Esophagus squamous epithelium (tissue), 5 donors: ENCODE measurements around the gene TEX29. TPM values are rescaled to one million over a fixed set of nuclear protein-coding genes. Genes with fewer than 3 reads are reported as not detected.

Source experiments
- DNase-seq: peaks from one replicate; lab custom pipeline; 2025; lab: John Stamatoyannopoulos, UW
- H3K27ac ChIP-seq, 4 donors: fragments of 200-600 bp; sonication (generic); one replicate each; pipeline ENCODE4 v1.5.1; 2016 to 2019; ENCODE audit warnings: mild to moderate bottlenecking in 1 of 4
- H3K27me3 ChIP-seq, 4 donors: fragments of 200-600 bp; sonication (generic); 1 replicate in 3 of 4; 2 replicates in 1 of 4; pipeline versions ENCODE4 v1.5.1 to v1.6.0; 2017 to 2021; ENCODE audit warnings: antibody characterized with exemption in 1 of 4
- H3K36me3 ChIP-seq, 3 donors: fragments of 200-600 bp; sonication (generic); one replicate each; pipeline ENCODE4 v1.5.1; 2016 to 2019
- H3K4me1 ChIP-seq, 3 donors: fragments of 200-600 bp; sonication (generic); one replicate each; pipeline ENCODE4 v1.5.1; 2017 to 2019
- H3K4me3 ChIP-seq, 4 donors: fragments of 200-600 bp; sonication (generic); 1 replicate in 3 of 4; 2 replicates in 1 of 4; pipeline ENCODE4 v1.5.1; 2016 to 2019; ENCODE audit warnings: mild to moderate bottlenecking in 2 of 4, moderate library complexity in 1 of 4
- H3K9me3 ChIP-seq, 3 donors: fragments of 200-600 bp; sonication (generic); one replicate each; pipeline ENCODE4 v1.5.1; 2016 to 2019
- CTCF ChIP-seq, 6 experiments: fragments of 450-650 bp in 4 of 6; fragments of 200-600 bp in 2 of 6; sonication (generic) in 2 of 6; IDR thresholded peaks; one replicate each; pipeline ENCODE4 v1.5.1; 2016 to 2019; ENCODE audit warnings: antibody characterized with exemption in 6 of 6, mild to moderate bottlenecking in 4 of 6, moderate library complexity in 4 of 6
- POLR2A ChIP-seq, 4 donors: fragments of 450-650 bp; IDR thresholded peaks; one replicate each; pipeline ENCODE4 v1.6.1; 2017; ENCODE audit warnings: antibody characterized with exemption in 4 of 4, mild to moderate bottlenecking in 4 of 4, moderate library complexity in 3 of 4
- WGBS, 2 donors: methylation state at CpG; one replicate each; pipeline ENCODE4 v1.1.5; 2018; 5-methylcytosine and 5-hydroxymethylcytosine counted together
- intact Hi-C: fragments of 100-400 bp; cut with DNase I; formaldehyde crosslinking; loops from one replicate; pipeline ENCODE4 v1.15.0; 2022
- total RNA-seq, 4 donors: library from RNA; depleted of rRNA; stranded (reverse); fragments of >200 nt; gene quantifications; one replicate each; pipeline ENCODE4 v1.1.0, GENCODE V29; 2016
- donor health status: DM: yes; HTN: yes; CAD: no.

Gene TEX29
- total RNA-seq, 4 donors from 2014 or later: not detected

DNA sequence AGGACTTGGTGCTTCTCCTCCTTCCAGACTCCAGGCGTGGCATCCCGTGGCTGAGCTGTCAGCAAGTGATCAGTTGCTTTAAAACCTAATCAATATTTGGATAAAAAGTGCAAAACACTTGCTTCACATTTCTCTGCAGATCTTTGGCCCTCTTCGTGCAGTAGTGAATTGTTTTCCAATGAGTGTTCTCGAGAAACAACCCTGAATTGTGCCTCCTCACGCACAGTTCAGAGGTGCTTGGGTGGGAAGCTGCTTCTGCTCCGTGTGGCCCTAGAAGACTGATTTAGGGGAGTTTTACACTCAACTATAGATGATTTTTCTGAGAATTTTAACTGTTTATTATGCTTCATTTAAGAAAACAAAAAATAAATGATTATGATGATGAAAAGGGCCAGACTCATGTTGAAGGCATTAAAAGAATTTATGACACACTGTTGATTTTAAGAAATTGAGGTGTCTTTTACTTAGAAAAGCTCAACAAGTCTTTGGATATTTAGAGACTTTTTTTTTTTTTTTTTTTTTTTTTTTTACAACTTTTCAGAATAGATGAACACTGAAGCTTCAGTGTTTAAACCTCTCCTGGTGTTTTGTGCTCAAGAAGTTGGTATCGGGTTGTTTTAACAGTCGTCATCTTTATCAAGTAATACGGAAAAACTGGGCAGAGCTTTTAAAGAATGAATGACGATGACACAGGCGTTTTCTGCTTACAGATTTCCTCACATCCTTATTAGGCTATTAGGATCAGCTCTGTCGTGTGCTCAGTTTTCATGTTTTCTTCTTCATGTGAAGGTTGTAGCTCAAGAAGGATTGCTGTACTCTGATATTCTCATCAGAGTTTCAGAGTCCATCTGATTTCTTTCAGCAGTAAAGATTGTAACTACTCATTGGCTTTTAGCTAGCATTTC is 39.5 kb upstream of the TEX29 start:
- Histone ChIP-seq H3K27ac (peak overlapping the region; percentile 59 to 87 (median 76)), H3K4me1 (peaks cover 13 to 36% (median 19%) of the 10 kb centered on the region in 3 donors), H3K27me3 (no peaks in the 10 kb centered on the region), H3K36me3 (peaks cover 14 to 79% (median 18%) of the 10 kb centered on the region in 3 donors), H3K9me3 (no peaks in the 10 kb centered on the region), H3K4me3 (no peak overlapping the region)
- WGBS, 2 donors: 75 to 81% methylated on average over 12 of the region's 12 CpGs
- intact Hi-C loops: no loop called here
- DNase-seq: no peak
- no peak for TF ChIP-seq CTCF (IDR thresholded peaks at IDR 0.05)
- no peak for TF ChIP-seq POLR2A (IDR thresholded peaks at IDR 0.05)

DNA sequence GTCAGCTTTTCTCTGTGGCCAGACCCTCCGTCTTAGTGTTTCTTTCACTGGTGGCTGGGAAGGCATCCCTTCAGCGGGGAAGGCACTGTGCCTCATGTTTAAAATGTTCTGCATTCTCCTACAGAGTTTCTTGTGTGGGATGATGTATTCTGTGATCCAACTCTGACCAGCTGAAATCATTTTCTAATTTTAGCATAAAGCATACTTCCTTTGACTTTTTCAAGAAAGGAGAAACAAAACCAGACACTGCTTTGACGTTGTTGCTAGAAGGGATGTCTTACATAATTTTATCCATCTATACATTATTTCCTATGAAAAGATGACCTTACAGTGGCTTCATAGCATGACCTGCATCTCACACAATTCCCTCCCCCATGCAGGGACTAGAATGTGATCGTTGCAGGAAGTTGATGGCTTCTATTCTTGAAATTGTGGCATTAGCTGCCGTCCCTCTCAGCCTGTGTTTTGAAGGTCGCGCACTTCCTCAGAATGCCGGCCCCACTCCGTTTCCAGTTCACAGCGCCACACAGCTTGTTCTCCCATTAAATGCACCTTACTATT is 38.6 kb upstream of the TEX29 start:
- no peaks in the 10 kb centered on the region for H3K9me3 ChIP-seq
- H3K27ac ChIP-seq: peak overlapping the region; percentile 59 to 87 (median 76)
- H3K4me1 ChIP-seq: peaks cover 13 to 45% (median 19%) of the 10 kb centered on the region in 3 donors
- intact Hi-C loops: no loop called here
- H3K36me3 ChIP-seq: peaks cover 21 to 79% (median 21%) of the 10 kb centered on the region in 3 donors
- WGBS, 2 donors: 48 to 54% methylated on average over 10 of the region's 10 CpGs
- no peak for DNase-seq
- H3K27me3 ChIP-seq: no peaks in the 10 kb centered on the region
- no peak overlapping the region for H3K4me3 ChIP-seq
- TF ChIP-seq POLR2A (IDR thresholded peaks at IDR 0.05) (no peak), CTCF (IDR thresholded peaks at IDR 0.05) (no peak)

DNA sequence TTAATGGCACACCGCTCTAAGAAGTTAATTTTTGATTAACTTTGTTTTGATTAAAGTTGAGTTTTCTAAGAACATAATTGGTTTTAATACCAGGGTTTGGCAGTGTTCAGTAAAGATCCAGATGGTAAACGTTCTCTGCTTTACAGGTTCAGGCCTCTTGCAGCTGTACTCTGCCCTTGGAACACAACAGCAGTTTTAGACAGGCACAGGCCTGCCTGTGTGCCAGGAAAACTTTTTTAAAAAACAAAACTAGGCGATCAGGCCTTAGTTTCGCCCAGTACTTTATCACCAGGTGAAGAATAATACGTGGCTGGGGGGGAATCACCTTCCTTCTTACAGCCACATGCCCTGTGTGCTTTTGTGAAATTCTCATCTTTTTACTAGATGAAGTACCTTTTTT is 38.0 kb upstream of the TEX29 start:
- Histone ChIP-seq H3K36me3 (peaks cover 21 to 79% (median 26%) of the 10 kb centered on the region in 3 donors), H3K4me1 (peaks cover 13 to 46% (median 19%) of the 10 kb centered on the region in 3 donors), H3K27ac (peak overlapping the region; percentile 59 to 87 (median 76)), H3K27me3 (no peaks in the 10 kb centered on the region), H3K9me3 (no peaks in the 10 kb centered on the region), H3K4me3 (no peak overlapping the region)
- 38 to 39% methylated on average over 5 of the region's 5 CpGs for WGBS, 2 donors
- no peak for DNase-seq
- no peak for TF ChIP-seq CTCF (IDR thresholded peaks at IDR 0.05)
- no peak for TF ChIP-seq POLR2A (IDR thresholded peaks at IDR 0.05)
- intact Hi-C loops: no loop called here

DNA sequence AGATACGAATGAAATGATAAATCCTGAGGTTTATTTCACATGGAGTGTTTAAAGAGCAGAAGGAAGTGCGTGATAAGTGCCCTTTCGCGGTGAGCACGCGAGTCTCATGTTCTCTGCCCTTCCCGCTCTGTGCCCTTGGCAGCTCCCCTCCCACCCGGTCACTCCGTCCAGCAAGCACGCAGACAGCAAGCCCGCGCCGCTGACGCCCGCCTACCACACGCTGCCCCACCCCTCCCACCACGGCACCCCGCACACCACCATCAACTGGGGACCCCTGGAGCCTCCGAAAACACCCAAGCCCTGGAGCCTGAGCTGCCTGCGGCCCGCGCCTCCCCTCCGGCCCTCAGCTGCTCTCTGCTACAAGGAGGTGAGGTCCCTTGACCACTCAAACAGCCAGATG is 37.4 kb upstream of the TEX29 start:
- DNase-seq: no peak
- H3K9me3 ChIP-seq: no peaks in the 10 kb centered on the region
- 68 to 94% methylated on average over 2 to 21 of the region's 23 CpGs for WGBS, 2 donors
- H3K27me3 ChIP-seq: no peaks in the 10 kb centered on the region
- intact Hi-C loops: no loop called here
- H3K27ac ChIP-seq: peak overlapping the region; percentile 59 to 87 (median 76)
- peaks cover 13 to 46% (median 19%) of the 10 kb centered on the region in 3 donors for H3K4me1 ChIP-seq
- H3K4me3 ChIP-seq: no peak overlapping the region
- peaks cover 21 to 79% (median 27%) of the 10 kb centered on the region in 3 donors for H3K36me3 ChIP-seq
- TF ChIP-seq POLR2A (IDR thresholded peaks at IDR 0.05): no peak
- no peak for TF ChIP-seq CTCF (IDR thresholded peaks at IDR 0.05)

DNA sequence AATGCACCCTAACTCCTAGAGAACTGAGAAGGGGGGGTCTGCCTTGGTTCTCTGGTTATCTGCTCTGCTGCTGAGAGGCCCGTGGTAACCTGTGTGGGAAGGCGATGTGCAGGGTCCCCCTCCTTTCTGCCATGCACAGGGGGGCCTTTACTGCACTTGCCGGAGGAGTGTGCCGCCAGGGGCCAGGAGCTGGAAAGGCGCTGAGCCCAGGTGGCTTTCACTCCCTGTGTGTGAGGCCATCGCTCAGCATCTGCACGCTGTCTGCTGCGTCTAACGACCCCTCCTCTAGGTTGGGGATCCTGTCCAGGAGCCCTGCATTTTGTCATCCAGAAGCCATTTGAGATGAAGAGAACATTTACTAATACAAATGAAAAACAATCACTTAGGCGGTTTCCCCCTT is 37.0 kb upstream of the TEX29 start:
- Histone ChIP-seq H3K27me3 (no peaks in the 10 kb centered on the region), H3K27ac (peak overlapping the region in 1 of 4 donors; percentile 87), H3K9me3 (no peaks in the 10 kb centered on the region), H3K4me1 (peaks cover 13 to 46% (median 19%) of the 10 kb centered on the region in 3 donors), H3K36me3 (peaks cover 21 to 79% (median 24%) of the 10 kb centered on the region in 3 donors), H3K4me3 (no peak overlapping the region)
- DNase-seq: no peak
- WGBS, 2 donors: 83 to 98% methylated on average over 5 to 6 of the region's 10 CpGs
- intact Hi-C loops: no loop called here
- TF ChIP-seq POLR2A (IDR thresholded peaks at IDR 0.05) (no peak), CTCF (IDR thresholded peaks at IDR 0.05) (no peak)
